HEK293 (cell line): Measurements from ENCODE around the gene TFG.

Experiments
- CTCF ChIA-PET: fragments of 350-600 bp; formaldehyde crosslinking; extraction: SDS; loops from one replicate; lab custom pipeline; 2021; ENCODE audit warnings: antibody characterized with exemption; lab: Yijun Ruan, JAX
- POLR2A ChIA-PET: fragments of 300-600 bp; formaldehyde crosslinking; extraction: SDS; loops from one replicate; lab custom pipeline; 2020; ENCODE audit warnings: antibody characterized with exemption, inconsistent platforms; lab: Yijun Ruan, JAX
- H3K27ac ChIP-seq: fragments of 200-500 bp; sonication (Bioruptor generic); 2 replicates; pipeline ENCODE4 v1.5.1; 2014; ENCODE audit warnings: low read depth, low read length, control low read depth, inconsistent platforms; ENCODE audit errors: extremely low read depth
- H3K36me3 ChIP-seq, 2 experiments: fragments of 200-500 bp in 1 of 2; sonication (Bioruptor generic) in 1 of 2; 1 replicate in 1 of 2; 2 replicates in 1 of 2; pipeline ENCODE4 v1.5.1; 2014 to 2017; ENCODE audit warnings: inconsistent platforms in 2 of 2, low read length in 2 of 2; ENCODE audit not compliant: control insufficient read depth in 2 of 2, insufficient read depth in 1 of 2
- H3K4me1 ChIP-seq: fragments of 200-500 bp; sonication (Bioruptor generic); 2 replicates; pipeline ENCODE4 v1.5.1; 2014; ENCODE audit warnings: mild to moderate bottlenecking, low read length, inconsistent platforms; ENCODE audit not compliant: control insufficient read depth, insufficient read depth
- H3K4me3 ChIP-seq: 2 replicates; pipeline ENCODE4 v1.5.1; 2011; ENCODE audit warnings: low read depth, mild to moderate bottlenecking, control low read depth, low read length, moderate library complexity
- H3K9me3 ChIP-seq: fragments of 200-500 bp; sonication (Bioruptor generic); 2 replicates; pipeline ENCODE4 v1.5.1; 2014; ENCODE audit warnings: low read depth, low read length, inconsistent platforms; ENCODE audit not compliant: control insufficient read depth, insufficient read depth
- GFI1B ChIP-seq: fragments of 450-650 bp; formaldehyde crosslinking; IDR thresholded peaks from 2 replicates; pipeline ENCODE4 v1.5.1; 2016; ENCODE audit warnings: missing biosample characterization, missing genetic modification characterization
- KLF16 ChIP-seq: fragments of 450-650 bp; formaldehyde crosslinking; IDR thresholded peaks from 2 replicates; pipeline ENCODE4 v1.5.1; 2017; ENCODE audit warnings: missing biosample characterization, missing genetic modification characterization
- KLF7 ChIP-seq: fragments of 450-650 bp; formaldehyde crosslinking; IDR thresholded peaks from 2 replicates; pipeline ENCODE4 v1.5.1; 2016; ENCODE audit warnings: missing biosample characterization, missing genetic modification characterization, borderline replicate concordance
- KLF8 ChIP-seq: fragments of 450-650 bp; formaldehyde crosslinking; IDR thresholded peaks from 2 replicates; pipeline ENCODE4 v1.5.1; 2016; ENCODE audit warnings: missing biosample characterization, missing genetic modification characterization
- KLF9 ChIP-seq: fragments of 450-650 bp; formaldehyde crosslinking; IDR thresholded peaks from 2 replicates; pipeline ENCODE4 v1.5.1; 2016; ENCODE audit warnings: missing biosample characterization, missing genetic modification characterization, low read depth
- MZF1 ChIP-seq: fragments of 450-650 bp; formaldehyde crosslinking; IDR thresholded peaks from 2 replicates; pipeline ENCODE4 v1.5.1; 2017; ENCODE audit warnings: missing biosample characterization, missing genetic modification characterization, borderline replicate concordance
- OSR2 ChIP-seq: fragments of 450-650 bp; formaldehyde crosslinking; IDR thresholded peaks from 2 replicates; pipeline ENCODE4 v1.5.1; 2016; ENCODE audit warnings: missing biosample characterization, missing genetic modification characterization
- YY2 ChIP-seq: fragments of 450-650 bp; formaldehyde crosslinking; IDR thresholded peaks from 2 replicates; pipeline ENCODE4 v1.5.1; 2016; ENCODE audit warnings: missing biosample characterization, missing genetic modification characterization
- ZBTB1 ChIP-seq: fragments of 450-650 bp; formaldehyde crosslinking; IDR thresholded peaks from 2 replicates; pipeline ENCODE4 v1.5.1; 2016; ENCODE audit warnings: missing biosample characterization, missing genetic modification characterization
- ZNF114 ChIP-seq: fragments of 450-650 bp; formaldehyde crosslinking; IDR thresholded peaks from 2 replicates; pipeline ENCODE4 v1.5.0; 2017; ENCODE audit warnings: missing biosample characterization, missing genetic modification characterization
- ZNF140 ChIP-seq: fragments of 450-650 bp; formaldehyde crosslinking; IDR thresholded peaks from 2 replicates; pipeline ENCODE4 v1.5.1; 2016; ENCODE audit warnings: missing biosample characterization, missing genetic modification characterization
- ZNF157 ChIP-seq: fragments of 450-650 bp; formaldehyde crosslinking; IDR thresholded peaks from 2 replicates; pipeline ENCODE4 v1.5.1; 2016; ENCODE audit warnings: missing biosample characterization, missing genetic modification characterization
- ZNF169 ChIP-seq: fragments of 450-650 bp; formaldehyde crosslinking; IDR thresholded peaks from 2 replicates; pipeline ENCODE4 v1.5.1; 2016; ENCODE audit warnings: missing biosample characterization, missing genetic modification characterization
- ZNF221 ChIP-seq: fragments of 450-650 bp; formaldehyde crosslinking; IDR thresholded peaks from 2 replicates; pipeline ENCODE4 v1.5.1; 2017; ENCODE audit warnings: missing biosample characterization, missing genetic modification characterization, borderline replicate concordance
- ZNF280C ChIP-seq: fragments of 450-650 bp; formaldehyde crosslinking; IDR thresholded peaks from 2 replicates; pipeline ENCODE4 v1.5.1; 2016; ENCODE audit warnings: missing biosample characterization, missing genetic modification characterization
- ZNF354C ChIP-seq: fragments of 450-650 bp; formaldehyde crosslinking; IDR thresholded peaks from 2 replicates; pipeline ENCODE4 v1.5.1; 2016; ENCODE audit warnings: missing biosample characterization, missing genetic modification characterization, low read depth, borderline replicate concordance
- ZNF521 ChIP-seq: fragments of 450-650 bp; formaldehyde crosslinking; IDR thresholded peaks from 2 replicates; pipeline ENCODE4 v1.5.1; 2017; ENCODE audit warnings: missing biosample characterization, mild to moderate bottlenecking, missing genetic modification characterization
- ZNF561 ChIP-seq: fragments of 450-650 bp; IDR thresholded peaks from 2 replicates; pipeline ENCODE4 v1.5.1; 2018; ENCODE audit warnings: missing biosample characterization, missing genetic modification characterization, borderline replicate concordance
- ZNF624 ChIP-seq: fragments of 450-650 bp; formaldehyde crosslinking; IDR thresholded peaks from 2 replicates; pipeline ENCODE4 v1.5.1; 2017; ENCODE audit warnings: missing biosample characterization, missing genetic modification characterization
- ZNF639 ChIP-seq: fragments of 450-650 bp; formaldehyde crosslinking; IDR thresholded peaks from 2 replicates; pipeline ENCODE4 v1.5.1; 2016; ENCODE audit warnings: missing biosample characterization, missing genetic modification characterization
- ZNF660 ChIP-seq: fragments of 450-650 bp; IDR thresholded peaks from 2 replicates; pipeline ENCODE4 v1.5.1; 2018; ENCODE audit warnings: missing biosample characterization, mild to moderate bottlenecking, missing genetic modification characterization
- ZSCAN16 ChIP-seq: fragments of 450-650 bp; formaldehyde crosslinking; IDR thresholded peaks from 2 replicates; pipeline ENCODE4 v1.5.1; 2016; ENCODE audit warnings: missing biosample characterization, missing genetic modification characterization
- TF ChIP-seq, protein P1 (sequence below): fragments of 450-650 bp; formaldehyde crosslinking; optimal IDR thresholded peaks from 2 replicates; pipeline ENCODE3; 2016; ENCODE audit warnings: missing biosample characterization, mild to moderate bottlenecking, missing genetic modification characterization
- TF ChIP-seq, protein P2 (sequence below): fragments of 450-650 bp; formaldehyde crosslinking; IDR thresholded peaks from 2 replicates; pipeline ENCODE4 v1.5.1; 2017; ENCODE audit warnings: missing biosample characterization, missing genetic modification characterization
- TF ChIP-seq, protein P3 (sequence below): fragments of 450-650 bp; formaldehyde crosslinking; IDR thresholded peaks from 2 replicates; pipeline ENCODE4 v1.5.1; 2017; ENCODE audit warnings: missing biosample characterization, missing genetic modification characterization

Gene TFG

GRCh38 chr3:100696161-100696560 is 13.1 kb upstream of the TFG start (continued):
- TF ChIP-seq KLF9 (tag by site-specific recombination) (no peak), ZNF624 (no peak), OSR2 (no peak), YY2 (tag by site-specific recombination) (no peak), KLF8 (tag by site-specific recombination) (no peak)
- TF ChIP-seq, all 188 proteins: peak for 0

DNA sequence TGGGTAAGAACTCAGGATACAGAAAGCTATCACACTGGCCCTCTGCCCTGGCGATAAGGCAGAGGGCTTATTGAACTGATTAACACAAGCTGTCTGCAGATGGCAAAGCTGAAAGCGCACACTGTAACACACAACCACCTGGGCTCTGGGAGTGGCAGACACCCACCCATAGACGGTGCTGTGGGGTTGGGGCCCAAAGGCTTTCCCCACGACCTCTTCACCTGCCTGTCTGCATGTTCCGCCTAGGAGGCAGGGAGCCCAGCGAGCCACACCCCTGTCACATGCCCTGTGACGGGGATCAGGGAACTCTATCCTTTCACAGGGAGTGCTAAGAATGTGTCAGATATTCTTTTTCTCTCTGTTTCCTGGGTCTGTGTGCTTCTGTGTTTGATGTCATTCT is 12.1 kb upstream of the TFG start:
- no peak overlapping the region for H3K27ac ChIP-seq
- ChIA-PET CTCF (no interaction called here), POLR2A (no interaction called here)
- H3K9me3 ChIP-seq, result no peaks in the 10 kb centered on the region
- no peak for TF ChIP-seq KLF7
- no peak for TF ChIP-seq ZNF169
- no peak for TF ChIP-seq ZBTB1 (tag by site-specific recombination)
- TF ChIP-seq KLF16 (tag by site-specific recombination), result no peak
- TF ChIP-seq ZNF280C (tag by site-specific recombination), result no peak
- TF ChIP-seq ZNF354C (tag by site-specific recombination), result no peak
- TF ChIP-seq ZNF114 (tag by site-specific recombination), result no peak
- no peak for TF ChIP-seq ZNF521 (tag by site-specific recombination)
- no peak for TF ChIP-seq ZNF639 (tag by site-specific recombination)
- TF ChIP-seq GFI1B (tag by site-specific recombination), result no peak
- TF ChIP-seq, protein P1, sequence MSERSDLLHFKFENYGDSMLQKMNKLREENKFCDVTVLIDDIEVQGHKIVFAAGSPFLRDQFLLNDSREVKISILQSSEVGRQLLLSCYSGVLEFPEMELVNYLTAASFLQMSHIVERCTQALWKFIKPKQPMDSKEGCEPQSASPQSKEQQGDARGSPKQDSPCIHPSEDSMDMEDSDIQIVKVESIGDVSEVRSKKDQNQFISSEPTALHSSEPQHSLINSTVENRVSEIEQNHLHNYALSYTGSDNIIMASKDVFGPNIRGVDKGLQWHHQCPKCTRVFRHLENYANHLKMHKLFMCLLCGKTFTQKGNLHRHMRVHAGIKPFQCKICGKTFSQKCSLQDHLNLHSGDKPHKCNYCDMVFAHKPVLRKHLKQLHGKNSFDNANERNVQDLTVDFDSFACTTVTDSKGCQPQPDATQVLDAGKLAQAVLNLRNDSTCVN (tag by site-specific recombination), result no peak
- TF ChIP-seq, protein P2, sequence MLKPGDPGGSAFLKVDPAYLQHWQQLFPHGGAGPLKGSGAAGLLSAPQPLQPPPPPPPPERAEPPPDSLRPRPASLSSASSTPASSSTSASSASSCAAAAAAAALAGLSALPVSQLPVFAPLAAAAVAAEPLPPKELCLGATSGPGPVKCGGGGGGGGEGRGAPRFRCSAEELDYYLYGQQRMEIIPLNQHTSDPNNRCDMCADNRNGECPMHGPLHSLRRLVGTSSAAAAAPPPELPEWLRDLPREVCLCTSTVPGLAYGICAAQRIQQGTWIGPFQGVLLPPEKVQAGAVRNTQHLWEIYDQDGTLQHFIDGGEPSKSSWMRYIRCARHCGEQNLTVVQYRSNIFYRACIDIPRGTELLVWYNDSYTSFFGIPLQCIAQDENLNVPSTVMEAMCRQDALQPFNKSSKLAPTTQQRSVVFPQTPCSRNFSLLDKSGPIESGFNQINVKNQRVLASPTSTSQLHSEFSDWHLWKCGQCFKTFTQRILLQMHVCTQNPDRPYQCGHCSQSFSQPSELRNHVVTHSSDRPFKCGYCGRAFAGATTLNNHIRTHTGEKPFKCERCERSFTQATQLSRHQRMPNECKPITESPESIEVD (tag by site-specific recombination), result no peak
- TF ChIP-seq ZNF221 (tag by site-specific recombination), result no peak
- no peak for TF ChIP-seq ZSCAN16 (tag by site-specific recombination)
- TF ChIP-seq ZNF157, result no peak
- no peak for TF ChIP-seq ZNF140 (tag by site-specific recombination)
- no peak for TF ChIP-seq MZF1 (tag by site-specific recombination)
- TF ChIP-seq ZNF561 (tag by site-specific recombination), result no peak
- TF ChIP-seq, protein P3, sequence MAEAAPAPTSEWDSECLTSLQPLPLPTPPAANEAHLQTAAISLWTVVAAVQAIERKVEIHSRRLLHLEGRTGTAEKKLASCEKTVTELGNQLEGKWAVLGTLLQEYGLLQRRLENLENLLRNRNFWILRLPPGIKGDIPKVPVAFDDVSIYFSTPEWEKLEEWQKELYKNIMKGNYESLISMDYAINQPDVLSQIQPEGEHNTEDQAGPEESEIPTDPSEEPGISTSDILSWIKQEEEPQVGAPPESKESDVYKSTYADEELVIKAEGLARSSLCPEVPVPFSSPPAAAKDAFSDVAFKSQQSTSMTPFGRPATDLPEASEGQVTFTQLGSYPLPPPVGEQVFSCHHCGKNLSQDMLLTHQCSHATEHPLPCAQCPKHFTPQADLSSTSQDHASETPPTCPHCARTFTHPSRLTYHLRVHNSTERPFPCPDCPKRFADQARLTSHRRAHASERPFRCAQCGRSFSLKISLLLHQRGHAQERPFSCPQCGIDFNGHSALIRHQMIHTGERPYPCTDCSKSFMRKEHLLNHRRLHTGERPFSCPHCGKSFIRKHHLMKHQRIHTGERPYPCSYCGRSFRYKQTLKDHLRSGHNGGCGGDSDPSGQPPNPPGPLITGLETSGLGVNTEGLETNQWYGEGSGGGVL, result no peak
- TF ChIP-seq ZNF660 (tag by site-specific recombination), result no peak
- H3K36me3 ChIP-seq, result no peaks in the 10 kb centered on the region
- no peak overlapping the region for H3K4me3 ChIP-seq
- no peaks in the 10 kb centered on the region for H3K4me1 ChIP-seq
